Smooth muscle cell (in vitro differentiated cells): ENCODE results near the gene RHOU. TPM values are rescaled to one million over a fixed set of nuclear protein-coding genes. Genes with fewer than 3 reads are reported as not detected.

Experiments
- DNase-seq: peaks from one replicate; lab custom pipeline; 2025; ENCODE audit not compliant: unreplicated experiment; lab: John Stamatoyannopoulos, UW
- H2AFZ ChIP-seq: fragments of 200-600 bp; sonication (generic); 2 replicates; pipeline ENCODE4 v1.6.0; 2016; ENCODE audit warnings: antibody characterized with exemption, low read depth, mild to moderate bottlenecking
- H3F3A ChIP-seq: fragments of 200-600 bp; sonication (generic); 2 replicates; pipeline ENCODE4 v1.6.0; 2017; ENCODE audit warnings: antibody characterized with exemption, low read depth
- H3K27ac ChIP-seq: fragments of 200-600 bp; sonication (generic); 2 replicates; pipeline ENCODE4 v1.5.1; 2016; ENCODE audit warnings: low read depth, mild to moderate bottlenecking
- H3K27me3 ChIP-seq: fragments of 200-600 bp; sonication (generic); 2 replicates; pipeline ENCODE4 v1.6.1; 2016; ENCODE audit warnings: low read depth, mild to moderate bottlenecking
- H3K36me3 ChIP-seq: fragments of 200-600 bp; sonication (generic); 2 replicates; pipeline ENCODE4 v1.5.1; 2016; ENCODE audit warnings: low read depth
- H3K4me1 ChIP-seq: fragments of 200-600 bp; sonication (generic); 2 replicates; pipeline ENCODE4 v1.5.1; 2016; ENCODE audit warnings: low read depth
- H3K4me2 ChIP-seq: fragments of 200-600 bp; sonication (generic); 2 replicates; pipeline ENCODE4 v1.6.0; 2016; ENCODE audit warnings: mild to moderate bottlenecking
- H3K4me3 ChIP-seq: fragments of 200-600 bp; sonication (generic); 2 replicates; pipeline ENCODE4 v1.5.1; 2016; ENCODE audit warnings: mild to moderate bottlenecking
- H3K79me2 ChIP-seq: fragments of 200-600 bp; sonication (generic); 2 replicates; pipeline ENCODE4 v1.6.0; 2016; ENCODE audit warnings: low read depth, mild to moderate bottlenecking
- H3K9ac ChIP-seq: fragments of 200-600 bp; sonication (generic); 2 replicates; pipeline ENCODE4 v1.6.0; 2016; ENCODE audit warnings: low read depth
- H3K9me3 ChIP-seq: fragments of 200-600 bp; sonication (generic); replicated peaks from 2 replicates; pipeline ENCODE4 v1.5.1; 2016; ENCODE audit warnings: low read depth
- H4K20me1 ChIP-seq: fragments of 200-600 bp; sonication (generic); 2 replicates; pipeline ENCODE4 v1.6.0; 2016; ENCODE audit warnings: low read depth
- WGBS: methylation state at CpG from one replicate; pipeline ENCODE4 v1.1.7; 2016; ENCODE audit warnings: low lambda C conversion rate; 5-methylcytosine and 5-hydroxymethylcytosine counted together
- polyA plus RNA-seq: library from polyadenylated mRNA; unstranded; fragments of >200 nt; fragmentation: Nextera tagmentation; extraction: Ambion mirVana; gene quantifications from 2 replicates; pipeline ENCODE4 v1.2.1, GENCODE V29; 2016
- total RNA-seq: library from RNA; depleted of rRNA; stranded (reverse); fragments of >200 nt; gene quantifications from 2 replicates; pipeline ENCODE4 v1.2.3, GENCODE V29; 2014
- TF ChIP-seq, protein P1 (sequence below): fragments of 200-600 bp; sonication (generic); IDR thresholded peaks from 2 replicates; pipeline ENCODE4 v1.5.1; 2017; ENCODE audit warnings: borderline replicate concordance, mild to moderate bottlenecking, antibody characterized with exemption; ENCODE audit not compliant: insufficient read depth, poor library complexity, severe bottlenecking

Gene RHOU
- total RNA-seq, result 50.6 and 65.0 TPM in 2 replicates
- polyA plus RNA-seq, result 25.8 and 29.8 TPM in 2 replicates

- peaks cover 18% of the 10 kb centered on the region for H3K4me1 ChIP-seq
- H3K79me2 ChIP-seq, result peaks cover 49% of the 10 kb centered on the region
- H3K9ac ChIP-seq, result peak within 1 kb of the TSS; percentile 79
- peak within 1 kb of the TSS; percentile 75 for H2AFZ ChIP-seq
- peak within 1 kb of the TSS; percentile 91 for H3K4me2 ChIP-seq
- H3K36me3 ChIP-seq, result no peaks in the 10 kb centered on the region
- 2% methylated on average over 74 of the region's 107 CpGs for WGBS
- DNase-seq, result peak; percentile 75
- H3K4me3 ChIP-seq, result peak within 1 kb of the TSS; percentile 69
- peaks cover 33% of the 10 kb centered on the region for H4K20me1 ChIP-seq
- TF ChIP-seq, protein P1, sequence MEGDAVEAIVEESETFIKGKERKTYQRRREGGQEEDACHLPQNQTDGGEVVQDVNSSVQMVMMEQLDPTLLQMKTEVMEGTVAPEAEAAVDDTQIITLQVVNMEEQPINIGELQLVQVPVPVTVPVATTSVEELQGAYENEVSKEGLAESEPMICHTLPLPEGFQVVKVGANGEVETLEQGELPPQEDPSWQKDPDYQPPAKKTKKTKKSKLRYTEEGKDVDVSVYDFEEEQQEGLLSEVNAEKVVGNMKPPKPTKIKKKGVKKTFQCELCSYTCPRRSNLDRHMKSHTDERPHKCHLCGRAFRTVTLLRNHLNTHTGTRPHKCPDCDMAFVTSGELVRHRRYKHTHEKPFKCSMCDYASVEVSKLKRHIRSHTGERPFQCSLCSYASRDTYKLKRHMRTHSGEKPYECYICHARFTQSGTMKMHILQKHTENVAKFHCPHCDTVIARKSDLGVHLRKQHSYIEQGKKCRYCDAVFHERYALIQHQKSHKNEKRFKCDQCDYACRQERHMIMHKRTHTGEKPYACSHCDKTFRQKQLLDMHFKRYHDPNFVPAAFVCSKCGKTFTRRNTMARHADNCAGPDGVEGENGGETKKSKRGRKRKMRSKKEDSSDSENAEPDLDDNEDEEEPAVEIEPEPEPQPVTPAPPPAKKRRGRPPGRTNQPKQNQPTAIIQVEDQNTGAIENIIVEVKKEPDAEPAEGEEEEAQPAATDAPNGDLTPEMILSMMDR, result peak; percentile 65
- H3K27me3 ChIP-seq, result no peaks in the 10 kb centered on the region
- peaks cover 8% of the 10 kb centered on the region for H3F3A ChIP-seq
- H3K27ac ChIP-seq, result peak within 1 kb of the TSS; percentile 60
- H3K9me3 ChIP-seq, result no peaks in the 10 kb centered on the region
Observed at GRCh38 chr1:228734881-228735801, at the start of gene RHOU. RHOU (plus strand) TSS chr1:228735479; CDS start chr1:228735743, 264 bp downstream.

DNA sequence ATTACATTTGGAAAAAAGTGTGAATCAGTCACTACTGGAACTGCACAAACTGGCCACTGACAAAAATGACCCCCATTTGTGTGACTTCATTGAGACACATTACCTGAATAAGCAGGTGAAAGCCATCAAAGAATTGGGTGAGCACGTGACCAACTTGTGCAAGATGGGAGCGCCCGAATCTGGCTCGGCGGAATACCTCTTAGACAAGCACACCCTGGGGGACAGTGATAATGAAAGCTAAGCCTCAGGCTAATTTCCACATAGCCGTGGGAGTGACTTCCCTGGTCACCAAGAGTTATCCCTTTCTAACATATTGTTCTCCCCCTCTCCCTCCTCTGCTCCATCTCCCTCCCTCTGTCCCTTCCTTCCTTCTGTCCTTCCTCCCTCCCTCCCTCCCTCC is 47.7 kb upstream of the RHOU start:
- H3K4me2 ChIP-seq, result no peak overlapping the region

GRCh38 chr1:228689255-228689654 is 46.0 kb upstream of the RHOU start:
- TF ChIP-seq, protein P1, result no peak
- Histone ChIP-seq H3K27ac (no peak overlapping the region), H3K36me3 (no peaks in the 10 kb centered on the region), H3K4me2 (no peak overlapping the region), H3F3A (peaks cover 13% of the 10 kb centered on the region), H3K79me2 (no peaks in the 10 kb centered on the region), H3K9me3 (no peaks in the 10 kb centered on the region), H2AFZ (no peak overlapping the region), H3K27me3 (no peaks in the 10 kb centered on the region), H3K4me1 (peaks cover 10% of the 10 kb centered on the region), H4K20me1 (no peaks in the 10 kb centered on the region), H3K9ac (no peak overlapping the region), H3K4me3 (no peak overlapping the region)
- WGBS, result 72% methylated on average over 4 of the region's 4 CpGs
- DNase-seq, result no peak

More for the DNA sequence above, 47.7 kb upstream of the RHOU start:
- DNase-seq, result no peak
- peaks cover 10% of the 10 kb centered on the region for H3K4me1 ChIP-seq
- H4K20me1 ChIP-seq, result no peaks in the 10 kb centered on the region
- H3K9ac ChIP-seq, result no peak overlapping the region
- H3K79me2 ChIP-seq, result no peaks in the 10 kb centered on the region
- no peak overlapping the region for H2AFZ ChIP-seq
- H3K27me3 ChIP-seq, result no peaks in the 10 kb centered on the region
- peaks cover 15% of the 10 kb centered on the region for H3F3A ChIP-seq
- TF ChIP-seq, protein P1, result no peak
- no peaks in the 10 kb centered on the region for H3K9me3 ChIP-seq
- no peak overlapping the region for H3K27ac ChIP-seq
- H3K36me3 ChIP-seq, result no peaks in the 10 kb centered on the region
- H3K4me3 ChIP-seq, result no peak overlapping the region
- WGBS, result 82% methylated on average over 6 of the region's 6 CpGs
